Esophagus (tissue), 2 donors: ENCODE measurements around the gene GLIPR1. TPM values are rescaled to one million over a fixed set of nuclear protein-coding genes. Genes with fewer than 3 reads are reported as not detected.
"Not testable (repeated sequence)": the region's sequence is repeated elsewhere in the genome, so short reads cannot be mapped to it uniquely, and the experiment has no call there.

ENCODE experiments used
- H3K27ac ChIP-seq, 2 donors: one replicate each; pipeline ENCODE4 v1.5.1; 2013; ENCODE audit warnings: low read depth in 2 of 2, mild to moderate bottlenecking in 2 of 2, inconsistent platforms in 1 of 2, low read length in 1 of 2, moderate library complexity in 1 of 2
- H3K27me3 ChIP-seq, 2 donors: one replicate each; pipeline ENCODE4 v1.6.1; 2013; ENCODE audit warnings: low read length in 2 of 2, control low read depth in 1 of 2, mild to moderate bottlenecking in 1 of 2; ENCODE audit not compliant: insufficient read depth in 2 of 2, control insufficient read depth in 1 of 2
- H3K36me3 ChIP-seq, 2 donors: one replicate each; pipeline ENCODE4 v1.6.1; 2013; ENCODE audit warnings: low read length in 1 of 2; ENCODE audit not compliant: control insufficient read depth in 2 of 2, insufficient read depth in 2 of 2
- H3K4me1 ChIP-seq, 2 donors: one replicate each; pipeline ENCODE4 v1.6.1; 2013; ENCODE audit warnings: low read length in 1 of 2; ENCODE audit not compliant: control insufficient read depth in 2 of 2, insufficient read depth in 2 of 2
- H3K4me3 ChIP-seq, 2 donors: one replicate each; pipeline ENCODE4 v1.5.1; 2013; ENCODE audit warnings: low read length in 2 of 2, mild to moderate bottlenecking in 2 of 2, low read depth in 1 of 2, moderate library complexity in 1 of 2
- H3K9me3 ChIP-seq, 2 donors: one replicate each; pipeline ENCODE4 v1.6.1; 2013; ENCODE audit warnings: mild to moderate bottlenecking in 2 of 2, low read depth in 1 of 2, low read length in 1 of 2, moderate library complexity in 1 of 2; ENCODE audit not compliant: control insufficient read depth in 2 of 2, insufficient read depth in 1 of 2
- WGBS, 2 donors: extraction: QIAGEN DNeasy Blood & Tissue Kit; methylation state at CpG; one replicate each; pipeline ENCODE4 v1.1.7; 2013; 5-methylcytosine and 5-hydroxymethylcytosine counted together
- polyA plus RNA-seq, 2 donors: library from polyadenylated mRNA; stranded (reverse); fragments of 200-250 nt; gene quantifications; one replicate each; pipeline ENCODE4 v1.2.3, GENCODE V29; 2013
- donor health status: healthy with polysubstance abuse.
- donor health status: Bipolar disorder and iron deficiency.

Gene GLIPR1
- polyA plus RNA-seq, result 1 to 10 TPM in 1 of 2 donors, under 1 TPM in 1; 0.94 to 2.4 TPM

DNA sequence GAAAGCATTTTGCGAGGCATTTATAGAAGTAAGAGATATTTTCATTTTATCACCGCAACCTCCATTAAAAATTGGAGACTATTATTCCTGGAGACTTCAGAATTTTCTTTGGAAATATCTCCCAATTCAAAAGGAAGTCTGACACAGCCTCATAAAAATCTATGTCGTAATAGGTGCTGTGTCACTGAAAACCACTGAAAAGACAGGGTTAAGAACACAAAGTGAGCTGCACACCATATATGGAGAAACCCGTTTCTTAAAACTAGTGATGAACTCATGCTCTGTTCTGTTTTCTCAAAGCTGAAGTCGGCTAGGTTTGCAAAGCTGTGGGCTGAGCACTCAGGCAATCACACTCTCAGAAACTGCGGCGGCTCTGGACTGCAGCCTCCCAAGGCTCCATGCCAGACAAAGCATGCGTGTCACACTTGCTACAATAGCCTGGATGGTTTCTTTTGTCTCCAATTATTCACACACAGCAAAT is at the start of gene GLIPR1:
Gene GLIPR1, plus strand, starts transcription at position 287 of the 481 bp plus-strand sequence. Its CDS starts 126 bp downstream, at position 413.
- H3K4me3 ChIP-seq, result peak within 1 kb of the TSS; percentile 20 to 55
- 16 to 18% methylated on average over 8 of the region's 8 CpGs for WGBS, 2 donors
- no peaks in the 10 kb centered on the region for H3K4me1 ChIP-seq
- H3K9me3 ChIP-seq, result no peaks in the 10 kb centered on the region
- H3K36me3 ChIP-seq, result no peaks in the 10 kb centered on the region
- peak within 1 kb of the TSS; percentile 81 to 86 for H3K27ac ChIP-seq
- H3K27me3 ChIP-seq, result no peaks in the 10 kb centered on the region

DNA sequence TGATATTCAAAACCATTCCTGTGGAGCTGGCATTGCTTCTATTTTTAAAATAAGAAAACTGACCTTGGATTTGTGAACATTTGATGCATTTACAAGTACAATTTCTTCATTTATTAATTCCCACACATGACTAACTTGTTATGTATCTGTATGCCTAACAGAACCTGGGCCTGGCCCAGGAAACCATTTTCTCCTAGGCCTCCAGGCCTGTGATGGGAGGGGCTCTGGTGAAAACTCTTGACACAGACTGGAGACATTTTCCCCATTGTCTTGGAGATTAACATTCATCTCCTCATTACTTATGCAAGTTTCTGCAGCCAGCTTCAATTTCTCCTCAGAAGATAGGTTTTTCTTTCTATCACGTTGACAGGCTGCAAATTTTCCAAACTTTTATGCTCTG is 47.6 kb upstream of the GLIPR1 start:
- WGBS, 2 donors, result 57 to 62% methylated on average over 1 of the region's 1 CpG
- Histone ChIP-seq H3K36me3 (no peaks in the 10 kb centered on the region), H3K27me3 (no peaks in the 10 kb centered on the region), H3K9me3 (peaks cover 3 to 6% of the 10 kb centered on the region in 2 donors), H3K4me1 (no peaks in the 10 kb centered on the region), H3K4me3 (no peak overlapping the region), H3K27ac (no peak overlapping the region)

DNA sequence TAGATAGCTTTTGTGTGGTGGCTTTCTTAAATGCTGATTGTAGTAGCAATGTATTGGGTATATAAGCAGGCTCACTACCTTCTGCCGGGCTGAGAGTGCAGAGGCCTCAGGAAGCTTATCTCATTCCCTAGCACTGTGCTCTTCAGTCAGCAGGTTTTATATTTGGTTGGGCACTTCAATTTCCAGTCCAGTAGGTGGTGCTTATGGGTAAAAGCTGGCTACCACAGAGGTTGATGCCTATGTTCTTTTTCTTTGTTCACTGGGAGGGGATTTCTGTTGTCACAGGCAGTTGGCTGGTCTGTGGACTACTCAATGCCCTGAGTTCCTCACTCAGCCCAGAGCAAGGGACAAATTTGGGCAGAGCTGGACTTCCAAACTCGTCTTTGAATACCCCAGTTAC is 43.0 kb upstream of the GLIPR1 start:
- H3K4me3 ChIP-seq, result no peak overlapping the region
- no peaks in the 10 kb centered on the region for H3K36me3 ChIP-seq
- peaks cover 0 to 2% of the 10 kb centered on the region in 2 donors for H3K9me3 ChIP-seq
- H3K4me1 ChIP-seq, result no peaks in the 10 kb centered on the region
- no peak overlapping the region for H3K27ac ChIP-seq
- no peaks in the 10 kb centered on the region for H3K27me3 ChIP-seq
- 64 to 69% methylated on average over 2 of the region's 2 CpGs for WGBS, 2 donors

DNA sequence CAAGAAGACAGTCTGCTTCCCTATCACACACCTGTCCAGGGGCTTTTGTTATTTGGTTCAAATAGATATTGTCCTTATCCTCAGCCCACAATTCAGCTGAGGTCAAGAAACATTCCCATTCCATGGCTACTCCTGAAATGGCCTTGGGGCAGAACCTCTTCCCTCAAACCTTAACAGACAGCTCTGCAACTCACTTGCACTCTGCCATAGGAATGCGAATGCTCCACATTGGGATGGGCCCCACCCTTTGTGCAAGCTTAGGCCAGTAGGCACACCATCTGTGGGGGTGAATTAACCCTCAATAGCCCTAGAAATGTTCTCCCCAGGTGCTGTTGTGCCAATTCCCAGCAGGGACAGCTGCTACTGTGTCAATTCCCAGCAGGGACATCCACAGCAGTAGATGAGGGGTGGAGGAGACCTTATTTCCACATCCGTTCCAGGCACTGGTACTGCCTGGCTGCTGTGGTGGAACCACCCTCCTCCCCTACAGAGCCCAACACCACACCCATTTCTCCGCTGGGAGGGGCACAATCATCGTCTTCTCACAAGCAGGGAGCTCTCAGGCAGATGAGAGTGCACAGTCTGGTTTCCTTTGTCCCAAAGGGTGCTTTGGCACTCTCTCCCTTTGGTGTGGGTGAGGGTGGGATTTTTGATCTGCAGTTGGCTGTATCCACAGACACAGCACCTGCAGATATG is 42.3 kb upstream of the GLIPR1 start:
- Histone ChIP-seq H3K9me3 (peaks cover 0 to 2% of the 10 kb centered on the region in 2 donors), H3K36me3 (no peaks in the 10 kb centered on the region), H3K27me3 (no peaks in the 10 kb centered on the region), H3K27ac (no peak overlapping the region), H3K4me1 (no peaks in the 10 kb centered on the region), H3K4me3 (no peak overlapping the region)
- 54 to 59% methylated on average over 4 of the region's 4 CpGs for WGBS, 2 donors

DNA sequence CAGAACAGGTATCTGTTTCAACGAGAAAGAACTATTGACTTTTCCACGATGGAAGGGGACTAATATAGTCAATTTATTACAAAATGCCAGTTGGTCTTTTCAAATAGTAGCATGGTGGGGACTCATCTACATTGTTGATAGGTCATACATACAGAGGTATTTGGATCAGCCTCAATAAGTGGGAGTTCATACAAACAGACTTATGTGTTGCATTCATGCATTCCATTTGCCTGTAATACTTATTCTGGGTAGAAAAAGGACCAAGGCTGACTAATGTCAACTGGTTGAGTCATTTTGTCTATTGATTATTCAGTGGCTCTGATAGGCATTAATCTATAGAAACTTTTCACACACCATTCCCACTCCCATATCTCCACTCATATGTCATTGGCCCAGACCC is 41.5 kb upstream of the GLIPR1 start:
- Histone ChIP-seq H3K4me1 (no peaks in the 10 kb centered on the region), H3K27me3 (no peaks in the 10 kb centered on the region), H3K36me3 (no peaks in the 10 kb centered on the region), H3K27ac (no peak overlapping the region), H3K4me3 (no peak overlapping the region), H3K9me3 (peaks cover 0 to 2% of the 10 kb centered on the region in 2 donors)
- WGBS, 2 donors, result 83 to 85% methylated on average over 2 of the region's 2 CpGs

DNA sequence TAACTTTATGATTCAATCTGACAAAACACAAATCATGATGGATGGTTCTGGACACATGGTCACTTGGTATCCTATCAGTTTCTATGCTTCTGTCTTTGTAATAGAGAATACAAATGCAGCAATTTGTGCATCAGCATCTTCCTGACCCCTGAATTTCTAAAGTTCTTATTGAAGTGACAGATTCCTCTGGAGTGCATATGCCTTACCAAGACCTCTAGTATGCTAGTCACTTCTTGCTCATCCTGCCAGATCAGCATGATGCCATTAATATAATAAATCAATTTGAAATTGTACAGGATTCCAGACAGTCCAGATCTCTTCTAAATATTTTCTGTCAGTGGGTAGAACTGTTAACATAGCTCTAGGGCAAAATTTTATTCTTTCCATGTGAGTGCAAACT is 40.6 kb upstream of the GLIPR1 start:
- H3K9me3 ChIP-seq, result peaks cover 0 to 2% of the 10 kb centered on the region in 2 donors

DNA sequence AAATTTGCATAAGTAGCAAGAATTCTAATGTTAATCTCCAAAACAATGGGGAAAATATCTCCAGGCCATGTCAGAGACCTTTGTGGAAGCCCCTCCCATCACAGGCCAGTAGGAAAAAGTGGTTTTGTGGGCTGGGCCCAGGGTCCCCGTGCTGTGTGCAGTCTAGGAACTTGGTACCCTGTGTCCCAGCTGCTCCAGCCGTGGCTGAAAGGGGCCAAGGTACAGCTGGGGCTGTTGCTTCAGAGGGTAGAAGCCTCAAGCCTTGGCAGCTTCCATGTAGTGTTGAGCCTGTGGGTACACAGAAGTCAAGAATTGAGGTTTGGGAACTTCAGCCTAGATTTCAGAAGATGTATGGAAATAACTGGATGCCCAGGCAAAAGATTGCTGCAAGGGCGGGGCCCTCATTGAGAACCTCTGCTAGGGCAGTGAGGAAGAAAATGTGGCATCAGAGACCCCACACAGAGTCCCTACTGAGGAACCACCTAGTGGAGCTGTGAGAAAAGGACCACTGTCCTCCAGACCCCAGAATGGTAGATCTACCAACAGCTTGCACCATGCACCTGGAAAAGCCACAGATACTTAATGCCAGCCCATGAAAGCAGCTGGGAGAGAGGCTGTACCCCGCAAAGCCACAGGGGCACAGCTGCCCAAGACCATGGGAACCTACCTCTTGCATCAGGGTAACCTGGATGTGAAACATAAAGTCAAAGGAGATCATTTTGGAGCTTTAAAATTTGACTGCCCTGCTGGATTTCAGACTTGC is 38.7 kb upstream of the GLIPR1 start:
- WGBS, 2 donors, result 74 to 75% methylated on average over 4 of the region's 4 CpGs
- not testable (repeated sequence) for H3K27ac ChIP-seq, H3K4me3 ChIP-seq, H3K4me1 ChIP-seq, H3K36me3 ChIP-seq, H3K9me3 ChIP-seq, H3K27me3 ChIP-seq

More for the DNA sequence above, 40.6 kb upstream of the GLIPR1 start:
- H3K36me3 ChIP-seq, result no peaks in the 10 kb centered on the region
- H3K4me3 ChIP-seq, result no peak overlapping the region
- no peak overlapping the region for H3K27ac ChIP-seq
- no peaks in the 10 kb centered on the region for H3K27me3 ChIP-seq
- no peaks in the 10 kb centered on the region for H3K4me1 ChIP-seq

DNA sequence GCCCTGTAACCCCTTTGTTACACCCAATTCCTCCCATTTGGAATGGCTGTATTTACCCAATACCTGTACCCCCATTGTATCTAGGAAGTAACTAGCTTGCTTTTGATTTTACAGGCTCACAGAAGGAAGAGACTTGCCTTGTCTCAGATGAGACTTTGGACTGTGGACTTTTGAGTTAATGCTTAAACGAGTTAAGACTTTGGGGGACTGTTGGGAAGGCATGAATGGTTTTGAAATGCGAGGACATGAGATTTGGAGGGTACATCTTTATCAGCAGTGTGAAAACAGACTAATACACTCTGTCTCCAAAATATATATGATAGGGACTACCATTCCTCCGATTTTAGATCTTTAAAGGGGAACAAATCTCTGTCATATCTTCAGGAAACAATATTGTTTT is 38.1 kb upstream of the GLIPR1 start:
- not testable (repeated sequence) for H3K4me3 ChIP-seq, H3K27me3 ChIP-seq, H3K27ac ChIP-seq, H3K36me3 ChIP-seq, H3K4me1 ChIP-seq, H3K9me3 ChIP-seq
- 27 to 57% methylated on average over 3 of the region's 3 CpGs for WGBS, 2 donors

DNA sequence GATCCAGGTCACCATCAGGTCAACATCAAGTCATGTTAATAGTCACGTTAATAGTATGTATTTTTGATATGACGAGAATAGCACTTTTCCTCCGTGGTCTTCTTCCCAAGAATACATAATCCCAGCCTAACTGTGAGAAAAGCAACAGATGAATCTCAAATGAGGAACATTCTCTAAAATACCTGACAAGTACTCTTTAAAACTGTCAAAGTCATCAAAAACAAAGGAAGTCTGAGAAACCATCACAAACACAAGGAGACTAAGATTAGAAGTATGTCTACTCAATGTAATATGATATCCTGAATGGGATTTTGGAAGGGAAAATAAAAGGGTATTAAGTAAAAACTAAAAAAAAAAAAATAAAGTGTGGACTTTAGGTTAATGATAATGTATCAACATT is 36.8 kb upstream of the GLIPR1 start:
- H3K27me3 ChIP-seq, result no peaks in the 10 kb centered on the region
- no peak overlapping the region for H3K4me3 ChIP-seq
- no peaks in the 10 kb centered on the region for H3K9me3 ChIP-seq
- no peak overlapping the region for H3K27ac ChIP-seq
- no peaks in the 10 kb centered on the region for H3K4me1 ChIP-seq
- no peaks in the 10 kb centered on the region for H3K36me3 ChIP-seq
- WGBS, 2 donors, result 55 to 57% methylated on average over 3 of the region's 3 CpGs
